Measurements from ENCODE around the gene FBXO39.
A peak's percentile ranks its signal among the peaks of the same experiment; 100 is the strongest.
"Not testable (repeated sequence)": the region's sequence is repeated elsewhere in the genome, so short reads cannot be mapped to it uniquely, and the experiment has no call there.

FBXO39 gene

GRCh38 chr17:6775871-6776405, at the start of gene FBXO39:
TSS of gene FBXO39 (plus strand) at chr17:6776215. CDS start at chr17:6779869, 3,654 bp downstream.
- DNase-seq: no peak

- no peak for DNase-seq
Observed at GRCh38 chr17:6729531-6729930, 46.5 kb upstream of the FBXO39 start.

- DNase-seq: not testable (repeated sequence)
Observed at GRCh38 chr17:6746665-6747064, 29.4 kb upstream of the FBXO39 start.

GRCh38 chr17:6748617-6749016, 27.4 kb upstream of the FBXO39 start:
- no peak for DNase-seq

GRCh38 chr17:6749519-6749918, 26.5 kb upstream of the FBXO39 start:
- no peak for DNase-seq

- DNase-seq: peak; percentile 70
Observed at GRCh38 chr17:6752068-6752909, 23.7 kb upstream of the FBXO39 start.

GRCh38 chr17:6753006-6753445, 23.0 kb upstream of the FBXO39 start:
- DNase-seq: peak; percentile 44

GRCh38 chr17:6753546-6753945, 22.5 kb upstream of the FBXO39 start:
- no peak for DNase-seq

- DNase-seq: no peak
Observed at GRCh38 chr17:6755281-6755680, 20.7 kb upstream of the FBXO39 start.

- no peak for DNase-seq
Observed at GRCh38 chr17:6755731-6756184, 20.3 kb upstream of the FBXO39 start, which contains the start of gene XAF1. TSS of gene XAF1 (plus strand) at chr17:6756046. CDS start at chr17:6756079, 33 bp downstream.

GRCh38 chr17:6756425-6757031, 19.5 kb upstream of the FBXO39 start:
- no peak for DNase-seq

- DNase-seq: no peak
Observed at GRCh38 chr17:6757747-6758146, 18.3 kb upstream of the FBXO39 start.

- DNase-seq: no peak
Observed at GRCh38 chr17:6761779-6762178, 14.2 kb upstream of the FBXO39 start.

- DNase-seq: no peak
Observed at GRCh38 chr17:6768447-6768846, 7.6 kb upstream of the FBXO39 start.

GRCh38 chr17:6772016-6772415, 4.0 kb upstream of the FBXO39 start:
- no peak for DNase-seq

- DNase-seq: not testable (repeated sequence)
Observed at GRCh38 chr17:6774906-6775305, 1.1 kb upstream of the FBXO39 start.

- no peak for DNase-seq
Observed at GRCh38 chr17:6779411-6779810, 3.4 kb downstream of the FBXO39 start.

- DNase-seq: no peak
Observed at GRCh38 chr17:6780001-6780400, 4.0 kb downstream of the FBXO39 start.

GRCh38 chr17:6780886-6781285, 4.9 kb downstream of the FBXO39 start:
- peak; percentile 27 for DNase-seq

- DNase-seq: no peak
Observed at GRCh38 chr17:6782244-6782643, 6.2 kb downstream of the FBXO39 start.

GRCh38 chr17:6786618-6787017, 10.6 kb downstream of the FBXO39 start:
- no peak for DNase-seq

- no peak for DNase-seq
Observed at GRCh38 chr17:6787081-6787693, 11.2 kb downstream of the FBXO39 start.

- DNase-seq: no peak
Observed at GRCh38 chr17:6789146-6789545, 13.1 kb downstream of the FBXO39 start.

Measured in GF-D8 (cell line).